ENCODE results near the gene TRIM54. TPM values are rescaled to one million over a fixed set of nuclear protein-coding genes. Genes with fewer than 3 reads are reported as not detected.
"Not testable (repeated sequence)": the region's sequence is repeated elsewhere in the genome, so short reads cannot be mapped to it uniquely, and the experiment has no call there.

Gene TRIM54
- total RNA-seq, 2 donors from 2014 or later: 0.13 TPM; not detected in 1

GRCh38 chr2:27306573-27307286 lies 24.5 kb downstream of the TRIM54 start:
- H3K36me3 Mint-ChIP-seq (ENCODE audit: low read depth): peaks cover 36% of the 10 kb centered on the region
- peak overlapping the region; percentile 48 for H3K4me3 Mint-ChIP-seq
- no peaks in the 10 kb centered on the region for H3K9me3 Mint-ChIP-seq
- ATAC-seq (replicated peaks): peak; percentile 34
- peaks cover 12% of the 10 kb centered on the region for H3K27me3 Mint-ChIP-seq
- no peak overlapping the region for H3K27ac Mint-ChIP-seq
- H3K4me1 Mint-ChIP-seq: no peaks in the 10 kb centered on the region

GRCh38 chr2:27307287-27307544 lies 25.0 kb downstream of the TRIM54 start:
- H3K4me1 Mint-ChIP-seq: no peaks in the 10 kb centered on the region
- no peak for ATAC-seq (replicated peaks)
- H3K9me3 Mint-ChIP-seq: no peaks in the 10 kb centered on the region
- no peak overlapping the region for H3K27ac Mint-ChIP-seq
- peak overlapping the region; percentile 48 for H3K4me3 Mint-ChIP-seq
- H3K36me3 Mint-ChIP-seq (ENCODE audit: low read depth): peaks cover 39% of the 10 kb centered on the region
- H3K27me3 Mint-ChIP-seq: peaks cover 12% of the 10 kb centered on the region

GRCh38 chr2:27307545-27308358 lies 25.5 kb downstream of the TRIM54 start:
- H3K36me3 Mint-ChIP-seq (ENCODE audit: low read depth): peaks cover 45% of the 10 kb centered on the region
- H3K27ac Mint-ChIP-seq: no peak overlapping the region
- H3K27me3 Mint-ChIP-seq: peaks cover 12% of the 10 kb centered on the region
- no peak for ATAC-seq (replicated peaks)
- H3K4me3 Mint-ChIP-seq: peak overlapping the region; percentile 48
- H3K9me3 Mint-ChIP-seq: no peaks in the 10 kb centered on the region
- H3K4me1 Mint-ChIP-seq: no peaks in the 10 kb centered on the region

DNA sequence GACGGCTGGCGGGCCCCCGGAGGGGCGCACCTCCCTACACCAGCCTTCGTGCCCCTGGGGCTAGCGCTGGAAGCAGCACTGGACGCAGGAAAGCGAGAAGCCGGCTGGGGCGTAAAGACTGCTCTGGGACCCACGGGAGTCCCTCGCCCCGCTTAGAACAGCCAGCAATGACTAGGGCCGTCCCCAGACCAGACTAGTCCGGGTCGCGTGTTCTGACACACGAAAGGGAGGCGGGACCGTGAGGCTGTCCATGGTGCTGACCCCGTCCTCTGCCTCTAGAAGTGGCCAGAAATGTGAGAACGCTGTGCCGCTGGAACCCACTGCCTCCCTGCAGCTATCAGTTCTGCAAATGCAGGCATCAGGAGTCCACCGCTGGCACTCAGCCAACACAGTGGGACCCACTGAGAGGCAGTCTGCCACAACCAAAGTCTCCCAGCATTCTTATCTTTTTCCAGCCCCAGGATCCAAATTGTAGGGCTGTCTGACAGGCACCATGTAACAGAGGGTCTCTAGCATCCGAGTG lies 26.2 kb downstream of the TRIM54 start, which contains the start of gene UCN:
Gene UCN (minus strand): TSS at position 87 of the 523 bp plus-strand sequence. CDS start 550 bp downstream, outside the sequence.
- H3K4me1 Mint-ChIP-seq: no peaks in the 10 kb centered on the region
- H3K36me3 Mint-ChIP-seq (ENCODE audit: low read depth): peaks cover 46% of the 10 kb centered on the region
- ATAC-seq (replicated peaks): no peak
- peaks cover 12% of the 10 kb centered on the region for H3K27me3 Mint-ChIP-seq
- no peaks in the 10 kb centered on the region for H3K9me3 Mint-ChIP-seq
- H3K27ac Mint-ChIP-seq: no peak within 1 kb of the TSS
- H3K4me3 Mint-ChIP-seq: peak within 1 kb of the TSS; percentile 48

GRCh38 chr2:27309651-27310050 lies 27.4 kb downstream of the TRIM54 start:
- H3K27me3 Mint-ChIP-seq: peaks cover 7% of the 10 kb centered on the region
- ATAC-seq (replicated peaks): no peak
- no peak overlapping the region for H3K4me3 Mint-ChIP-seq
- H3K36me3 Mint-ChIP-seq (ENCODE audit: low read depth): peaks cover 46% of the 10 kb centered on the region
- no peaks in the 10 kb centered on the region for H3K9me3 Mint-ChIP-seq
- no peak overlapping the region for H3K27ac Mint-ChIP-seq
- H3K4me1 Mint-ChIP-seq: no peaks in the 10 kb centered on the region

GRCh38 chr2:27312152-27312551 lies 29.9 kb downstream of the TRIM54 start:
- Mint-ChIP-seq H3K27me3 (no peaks in the 10 kb centered on the region), H3K27ac (no peak overlapping the region), H3K9me3 (no peaks in the 10 kb centered on the region), H3K4me1 (no peaks in the 10 kb centered on the region), H3K4me3 (no peak overlapping the region), H3K36me3 (ENCODE audit: low read depth) (peaks cover 46% of the 10 kb centered on the region)
- ATAC-seq (replicated peaks): no peak

DNA sequence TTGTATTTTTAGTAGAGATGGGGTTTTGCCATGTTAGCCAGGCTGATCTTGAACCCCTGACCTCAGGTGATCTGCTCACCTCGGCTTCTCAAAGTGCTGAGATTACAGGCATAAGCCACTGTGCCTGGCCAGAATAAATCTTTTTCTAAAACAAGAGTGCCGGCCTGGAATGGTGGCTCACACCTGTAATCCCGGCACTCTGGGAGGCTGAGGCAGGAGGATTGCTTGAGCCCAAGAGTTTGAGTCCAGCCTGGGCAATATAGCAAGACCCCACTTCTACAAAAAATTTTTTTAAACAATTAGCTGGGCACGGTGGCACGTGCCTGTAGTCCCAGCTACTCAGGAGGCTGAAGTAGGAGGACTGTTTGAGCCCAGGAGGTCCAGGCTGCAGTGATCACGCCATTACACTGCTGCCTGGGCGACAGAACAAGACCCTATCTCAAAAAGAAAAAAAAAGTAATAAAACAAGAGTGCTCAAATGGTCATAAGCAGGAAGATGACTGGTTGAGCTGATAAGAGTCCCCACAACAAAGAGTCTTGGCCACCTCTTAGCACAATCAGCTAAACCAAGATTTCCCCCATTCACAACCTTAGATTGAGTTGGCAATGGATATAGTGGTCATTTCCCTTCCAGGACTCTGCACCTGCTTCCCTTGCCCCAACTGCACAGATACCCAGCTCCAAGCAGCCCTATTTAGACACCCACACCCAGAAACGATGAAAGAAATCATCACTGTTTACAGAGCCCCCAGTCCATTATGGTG lies 31.8 kb downstream of the TRIM54 start:
- Mint-ChIP-seq H3K9me3 (no peaks in the 10 kb centered on the region), H3K4me3 (no peak overlapping the region), H3K27ac (no peak overlapping the region), H3K4me1 (no peaks in the 10 kb centered on the region), H3K27me3 (no peaks in the 10 kb centered on the region), H3K36me3 (ENCODE audit: low read depth) (peaks cover 46% of the 10 kb centered on the region)
- ATAC-seq (replicated peaks): no peak

DNA sequence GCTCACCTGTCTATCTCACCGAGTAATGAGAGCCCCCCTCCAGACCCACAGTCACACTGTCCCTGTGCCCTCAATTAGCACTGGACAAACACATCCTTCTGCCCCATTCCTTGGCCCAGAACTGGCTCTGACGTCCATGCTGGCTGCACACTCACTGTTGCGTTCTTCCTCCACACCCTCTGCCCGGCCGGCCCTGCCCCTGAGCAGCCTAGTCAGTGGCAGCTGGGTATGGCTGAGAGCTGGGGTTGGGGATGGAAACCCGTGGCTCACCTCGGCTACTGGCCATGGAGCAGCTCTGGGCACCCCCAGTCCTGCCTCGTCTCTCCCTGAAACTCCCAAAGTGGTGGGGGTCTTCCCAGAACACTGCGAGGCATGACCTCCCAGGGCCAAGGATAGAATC lies 32.5 kb downstream of the TRIM54 start:
- no peaks in the 10 kb centered on the region for H3K9me3 Mint-ChIP-seq
- ATAC-seq (replicated peaks): no peak
- H3K36me3 Mint-ChIP-seq (ENCODE audit: low read depth): peaks cover 41% of the 10 kb centered on the region
- no peaks in the 10 kb centered on the region for H3K4me1 Mint-ChIP-seq
- H3K27ac Mint-ChIP-seq: no peak overlapping the region
- H3K27me3 Mint-ChIP-seq: no peaks in the 10 kb centered on the region
- H3K4me3 Mint-ChIP-seq: no peak overlapping the region

GRCh38 chr2:27315122-27315521 lies 32.9 kb downstream of the TRIM54 start:
- peaks cover 37% of the 10 kb centered on the region for H3K36me3 Mint-ChIP-seq (ENCODE audit: low read depth)
- H3K27ac Mint-ChIP-seq: no peak overlapping the region
- no peaks in the 10 kb centered on the region for H3K27me3 Mint-ChIP-seq
- H3K4me1 Mint-ChIP-seq: no peaks in the 10 kb centered on the region
- ATAC-seq (replicated peaks): no peak
- no peak overlapping the region for H3K4me3 Mint-ChIP-seq
- H3K9me3 Mint-ChIP-seq: no peaks in the 10 kb centered on the region

DNA sequence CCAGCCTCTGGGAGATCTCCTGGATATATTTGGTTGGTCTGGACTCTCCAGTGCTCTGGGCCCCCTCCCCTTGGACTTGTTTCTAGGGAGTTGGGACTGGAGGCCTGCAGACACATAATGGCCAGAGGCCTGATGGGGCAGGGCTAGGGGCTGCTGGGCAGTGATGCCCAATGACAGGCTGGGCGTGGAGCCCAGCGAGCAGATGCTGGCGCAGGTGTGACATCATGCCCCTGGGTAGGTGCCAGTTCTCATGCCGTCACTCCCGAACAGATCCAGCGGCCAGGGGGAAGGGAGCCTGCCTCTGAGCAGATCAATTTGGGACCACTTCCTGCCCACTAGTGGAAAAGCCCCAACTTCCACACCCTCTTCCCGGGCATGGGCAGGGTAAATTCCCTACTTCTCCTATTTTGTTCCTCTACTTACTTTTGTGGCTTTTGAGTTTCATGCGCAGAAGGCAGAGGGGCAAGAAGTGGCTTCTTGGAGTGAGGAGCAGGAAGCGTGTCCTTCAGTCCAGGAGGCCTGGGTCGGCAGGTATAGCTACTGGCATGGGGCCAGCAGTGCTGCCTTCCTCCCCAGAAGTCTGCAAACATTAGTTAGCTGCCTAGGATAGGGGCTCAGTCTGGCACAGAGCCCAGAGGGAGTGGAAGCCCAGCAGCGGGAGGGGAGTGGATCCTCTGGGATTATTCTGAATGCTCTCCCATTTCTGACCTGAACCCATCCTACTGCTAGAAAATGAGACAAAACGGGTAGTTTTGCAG lies 34.6 kb downstream of the TRIM54 start:
- Mint-ChIP-seq H3K4me1 (peaks cover 6% of the 10 kb centered on the region), H3K4me3 (no peak overlapping the region), H3K27ac (no peak overlapping the region), H3K27me3 (no peaks in the 10 kb centered on the region), H3K9me3 (no peaks in the 10 kb centered on the region), H3K36me3 (ENCODE audit: low read depth) (peaks cover 22% of the 10 kb centered on the region)
- ATAC-seq (replicated peaks): no peak

DNA sequence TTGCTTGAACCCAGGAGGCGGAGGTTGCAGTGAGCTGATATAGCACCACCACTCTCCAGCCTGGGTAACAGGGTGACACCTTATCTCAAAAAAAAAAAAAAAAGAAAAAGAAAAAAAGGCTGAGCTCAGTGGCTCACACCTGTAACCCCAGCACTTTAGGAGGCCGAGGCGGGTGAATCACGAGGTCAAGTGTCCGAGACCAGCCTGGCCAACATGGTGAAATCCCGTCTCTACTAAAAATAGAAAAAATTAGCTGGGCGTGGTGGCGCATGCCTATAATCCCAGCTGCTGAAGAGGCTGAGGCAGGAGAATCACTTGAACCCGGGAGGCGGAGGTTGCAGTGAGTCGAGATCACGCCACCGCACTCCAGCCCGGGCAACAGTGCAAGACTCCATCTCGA lies 37.6 kb downstream of the TRIM54 start:
- not testable (repeated sequence) for H3K4me3 Mint-ChIP-seq; H3K27ac Mint-ChIP-seq; ATAC-seq (replicated peaks); H3K27me3 Mint-ChIP-seq; H3K9me3 Mint-ChIP-seq
- Mint-ChIP-seq H3K36me3 (ENCODE audit: low read depth) (peaks cover 19% of the 10 kb centered on the region), H3K4me1 (peaks cover 15% of the 10 kb centered on the region)

DNA sequence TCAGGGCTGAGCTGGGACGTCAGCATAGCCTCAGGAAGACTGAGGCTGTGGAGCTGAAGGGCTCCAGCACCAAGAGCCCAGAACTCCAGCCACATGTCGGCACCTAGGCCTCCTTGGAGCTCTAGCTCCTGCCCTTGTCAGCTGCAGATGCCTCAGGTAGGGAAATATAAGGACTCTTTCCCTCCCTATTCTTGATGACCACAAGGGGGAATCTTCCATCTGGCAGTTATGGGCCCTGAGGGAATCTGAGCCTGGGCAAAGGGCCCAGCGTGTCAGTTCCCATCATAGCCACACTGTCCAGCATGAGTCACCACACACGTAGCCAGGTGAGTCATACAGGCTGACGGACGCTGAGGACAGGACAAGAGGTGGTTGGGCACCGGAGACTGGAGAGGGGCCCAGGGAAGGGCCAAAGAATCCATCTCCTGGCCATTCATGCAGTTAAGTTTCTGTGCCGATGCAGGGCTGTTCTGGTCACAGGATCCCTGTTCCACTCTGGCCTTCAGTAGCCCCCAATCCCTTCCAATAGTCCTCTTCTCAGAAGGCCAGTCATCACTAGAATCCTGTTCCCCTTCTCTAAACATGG lies 38.8 kb downstream of the TRIM54 start:
- H3K27ac Mint-ChIP-seq: peak overlapping the region; percentile 32
- peaks cover 24% of the 10 kb centered on the region for H3K36me3 Mint-ChIP-seq (ENCODE audit: low read depth)
- H3K9me3 Mint-ChIP-seq: no peaks in the 10 kb centered on the region
- H3K4me1 Mint-ChIP-seq: peaks cover 15% of the 10 kb centered on the region
- peak overlapping the region; percentile 97 for H3K4me3 Mint-ChIP-seq
- no peaks in the 10 kb centered on the region for H3K27me3 Mint-ChIP-seq
- ATAC-seq (replicated peaks): no peak

- H3K4me1 Mint-ChIP-seq: peaks cover 19% of the 10 kb centered on the region
- peak; percentile 17 for ATAC-seq (replicated peaks)
- H3K9me3 Mint-ChIP-seq: no peaks in the 10 kb centered on the region
- H3K36me3 Mint-ChIP-seq (ENCODE audit: low read depth): peaks cover 37% of the 10 kb centered on the region
- peak overlapping the region; percentile 98 for H3K27ac Mint-ChIP-seq
- H3K27me3 Mint-ChIP-seq: no peaks in the 10 kb centered on the region
- peak overlapping the region; percentile 97 for H3K4me3 Mint-ChIP-seq
Observed at GRCh38 chr2:27322301-27322765, 40.1 kb downstream of the TRIM54 start.
